ENCODE results near the gene ZFP36L1. TPM values are rescaled to one million over a fixed set of nuclear protein-coding genes. Genes with fewer than 3 reads are reported as not detected.

The ZFP36L1 gene
- total and polyA plus RNA-seq, 9 of the 15 experiments (the other 6 are each of a cell fraction or from before 2014, with no cell fraction given) = 1.3 to 26.6 (median 3.7) TPM

- TF ChIP-seq SMARCA4 (IDR thresholded peaks at IDR 0.05) = peak; percentile 34; the same call in 1 of the 2 replicates
- TF ChIP-seq, protein P1, sequence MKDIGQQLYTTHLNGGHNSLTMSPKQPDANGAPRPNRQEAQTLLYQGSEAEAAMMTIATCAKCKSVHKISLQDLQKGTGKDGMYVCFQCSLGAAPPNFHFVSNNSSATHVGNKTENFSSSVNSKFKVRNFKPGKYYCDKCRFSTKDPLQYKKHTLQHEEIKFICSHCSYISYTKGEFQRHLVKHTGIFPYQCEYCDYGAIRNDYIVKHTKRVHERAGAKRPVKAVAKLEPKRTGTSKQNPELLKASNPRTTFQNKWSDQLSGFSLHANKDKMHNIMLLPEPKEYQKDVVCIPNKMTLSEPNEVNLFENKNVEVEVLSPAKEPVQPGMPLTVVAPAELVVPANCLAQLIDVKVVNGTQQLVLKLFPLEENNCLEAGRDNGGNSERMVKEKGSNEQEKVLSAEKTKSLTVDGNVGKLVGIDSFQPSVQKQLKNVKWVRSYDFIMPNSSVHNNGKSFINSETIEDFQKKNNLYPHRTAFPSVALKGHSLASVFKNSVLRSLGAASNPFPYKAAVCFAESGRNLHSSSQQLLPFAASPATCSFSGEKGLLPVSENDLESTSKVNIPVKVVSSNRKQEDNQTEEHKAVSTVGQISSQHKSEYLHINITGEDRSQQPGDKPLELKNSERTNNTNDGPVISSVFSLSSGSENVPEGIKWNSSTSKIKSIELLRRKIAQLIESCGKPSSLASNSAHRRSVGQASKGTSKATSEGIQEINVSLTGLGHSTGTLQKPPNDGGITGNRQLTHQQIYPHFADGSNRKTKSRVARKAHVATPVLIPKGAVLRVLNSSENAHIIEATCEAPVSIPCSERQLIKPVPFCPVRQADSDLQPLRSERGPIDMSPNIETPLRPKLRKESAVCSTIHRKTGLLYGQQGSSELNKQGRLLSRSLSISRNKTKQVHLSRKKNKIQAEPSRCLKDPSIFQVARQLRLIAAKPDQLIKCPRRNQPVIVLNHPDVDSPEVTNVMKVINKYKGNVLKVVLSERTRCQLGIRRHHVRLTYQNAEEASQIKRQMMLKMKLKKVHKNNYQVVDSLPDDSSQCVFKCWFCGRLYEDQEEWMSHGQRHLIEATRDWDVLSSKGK (CRISPR knock-in tag; IDR thresholded peaks at IDR 0.05) = no peak
- TF ChIP-seq, protein P2, sequence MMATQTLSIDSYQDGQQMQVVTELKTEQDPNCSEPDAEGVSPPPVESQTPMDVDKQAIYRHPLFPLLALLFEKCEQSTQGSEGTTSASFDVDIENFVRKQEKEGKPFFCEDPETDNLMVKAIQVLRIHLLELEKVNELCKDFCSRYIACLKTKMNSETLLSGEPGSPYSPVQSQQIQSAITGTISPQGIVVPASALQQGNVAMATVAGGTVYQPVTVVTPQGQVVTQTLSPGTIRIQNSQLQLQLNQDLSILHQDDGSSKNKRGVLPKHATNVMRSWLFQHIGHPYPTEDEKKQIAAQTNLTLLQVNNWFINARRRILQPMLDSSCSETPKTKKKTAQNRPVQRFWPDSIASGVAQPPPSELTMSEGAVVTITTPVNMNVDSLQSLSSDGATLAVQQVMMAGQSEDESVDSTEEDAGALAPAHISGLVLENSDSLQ (IDR thresholded peaks at IDR 0.05) = peak; percentile 44; the same call in 1 of the 2 replicates
- peak; percentile 70 for TF ChIP-seq TCF3 (CRISPR knock-in tag; IDR thresholded peaks at IDR 0.05)
- peak; percentile 70; the same call in 1 of the 2 replicates for TF ChIP-seq KLF16 (IDR thresholded peaks at IDR 0.05)
- no peak for TF ChIP-seq TEAD2 (tag; IDR thresholded peaks at IDR 0.05)
- TF ChIP-seq TSC22D4 (tag; IDR thresholded peaks at IDR 0.05) = no peak
- peak in 1 of 3 experiments; percentile 34 for TF ChIP-seq YY1 (IDR thresholded peaks at IDR 0.05; ENCODE audit: borderline replicate concordance in 1 of 3, control insufficient read depth in 1 of 3, extremely low read depth in 1 of 3, insufficient read depth in 3 of 3, insufficient read length in 1 of 3, insufficient replicate concordance in 2 of 3, low read depth in 1 of 3, low read length in 2 of 3)
- peak; percentile 47; the same call in 1 of the 2 replicates for TF ChIP-seq GATA2 (CRISPR knock-in tag; IDR thresholded peaks at IDR 0.05)
- peak; percentile 80 for TF ChIP-seq CBFA2T3 (IDR thresholded peaks at IDR 0.05)
- TF ChIP-seq, protein P3, sequence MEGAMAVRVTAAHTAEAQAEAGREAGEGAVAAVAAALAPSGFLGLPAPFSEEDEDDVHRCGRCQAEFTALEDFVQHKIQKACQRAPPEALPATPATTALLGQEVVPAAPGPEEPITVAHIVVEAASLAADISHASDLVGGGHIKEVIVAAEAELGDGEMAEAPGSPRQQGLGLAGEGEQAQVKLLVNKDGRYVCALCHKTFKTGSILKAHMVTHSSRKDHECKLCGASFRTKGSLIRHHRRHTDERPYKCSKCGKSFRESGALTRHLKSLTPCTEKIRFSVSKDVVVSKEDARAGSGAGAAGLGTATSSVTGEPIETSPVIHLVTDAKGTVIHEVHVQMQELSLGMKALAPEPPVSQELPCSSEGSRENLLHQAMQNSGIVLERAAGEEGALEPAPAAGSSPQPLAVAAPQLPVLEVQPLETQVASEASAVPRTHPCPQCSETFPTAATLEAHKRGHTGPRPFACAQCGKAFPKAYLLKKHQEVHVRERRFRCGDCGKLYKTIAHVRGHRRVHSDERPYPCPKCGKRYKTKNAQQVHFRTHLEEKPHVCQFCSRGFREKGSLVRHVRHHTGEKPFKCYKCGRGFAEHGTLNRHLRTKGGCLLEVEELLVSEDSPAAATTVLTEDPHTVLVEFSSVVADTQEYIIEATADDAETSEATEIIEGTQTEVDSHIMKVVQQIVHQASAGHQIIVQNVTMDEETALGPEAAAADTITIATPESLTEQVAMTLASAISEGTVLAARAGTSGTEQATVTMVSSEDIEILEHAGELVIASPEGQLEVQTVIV (CRISPR knock-in tag; IDR thresholded peaks at IDR 0.05; ENCODE audit: borderline replicate concordance) = no peak
- 0 out of 2 replicates have a peak, but pooled peaks have one; percentile 11 for TF ChIP-seq ZNF766 (CRISPR knock-in tag; conservative IDR thresholded peaks at IDR 0.05)
- peak in 1 of 2 experiments; percentile 73; a peak in 2 of 4 replicates for TF ChIP-seq RCOR1 (IDR thresholded peaks at IDR 0.05; ENCODE audit: borderline replicate concordance in 1 of 2, low read depth in 2 of 2, low read length in 2 of 2)
- TF ChIP-seq GMEB1 (CRISPR knock-in tag; IDR thresholded peaks at IDR 0.05) = no peak
- no peak for TF ChIP-seq HMGN3 (IDR thresholded peaks at IDR 0.05; ENCODE audit: borderline replicate concordance, extremely low read depth, insufficient read length, low read depth, low read length)
- peak; percentile 44 for TF ChIP-seq KDM5B (IDR thresholded peaks at IDR 0.05; ENCODE audit: insufficient replicate concordance, low read depth, low read length)
- TF ChIP-seq ZNF431 (CRISPR knock-in tag; IDR thresholded peaks at IDR 0.05) = no peak
- peak; percentile 46; the same call in 1 of the 2 replicates for TF ChIP-seq TAL1 (IDR thresholded peaks at IDR 0.05)
- peak; percentile 41 to 54; a peak in 3 of 4 replicates for TF ChIP-seq NRF1 (conservative IDR thresholded peaks at IDR 0.05 in 1 of 2, IDR thresholded peaks at IDR 0.05 in 1 of 2)
- TF ChIP-seq ZNF444 (CRISPR knock-in tag; IDR thresholded peaks at IDR 0.05) = no peak
These were observed 34.6 kb downstream of the ZFP36L1 start (continued) for GRCh38 chr14:68758301-68758700.
